HG02973 (cell line): Measurements from ENCODE around the gene CKLF.
"Not testable (repeated sequence)": the region's sequence is repeated elsewhere in the genome, so short reads cannot be mapped to it uniquely, and the experiment has no call there.

Experiments
- ATAC-seq: cut with Tn5 transposase; IDR thresholded peaks from one replicate; pipeline ENCODE4 v1.9.1; 2021; ENCODE audit warnings: moderate library complexity; ENCODE audit not compliant: unreplicated experiment

The CKLF gene

GRCh38 chr16:66566051-66566901 lies 13.9 kb downstream of the CKLF start, which contains the start of gene CMTM1:
CMTM1 (plus strand) TSS chr16:66566439; CDS start chr16:66566514, 75 bp downstream.
- ATAC-seq = no peak

- not testable (repeated sequence) for ATAC-seq
Measured at GRCh38 chr16:66567270-66567669, 14.9 kb downstream of the CKLF start.

- ATAC-seq = no peak
Measured at GRCh38 chr16:66568355-66568754, 16.0 kb downstream of the CKLF start.

- ATAC-seq = no peak
Measured at GRCh38 chr16:66569131-66569530, 16.8 kb downstream of the CKLF start.

- ATAC-seq = no peak
Measured at GRCh38 chr16:66569827-66570405, 17.5 kb downstream of the CKLF start.

GRCh38 chr16:66572356-66572755 lies 20.0 kb downstream of the CKLF start:
- ATAC-seq = no peak

- ATAC-seq = no peak
Measured at GRCh38 chr16:66574081-66574480, 21.7 kb downstream of the CKLF start.

- ATAC-seq = no peak
Measured at GRCh38 chr16:66574531-66574930, 22.2 kb downstream of the CKLF start.

- ATAC-seq = no peak
Measured at GRCh38 chr16:66575060-66575459, 22.7 kb downstream of the CKLF start.

- ATAC-seq = no peak
Measured at GRCh38 chr16:66576296-66576695, 23.9 kb downstream of the CKLF start.

- no peak for ATAC-seq
Measured at GRCh38 chr16:66578651-66579531, 26.5 kb downstream of the CKLF start, which contains the start of gene CMTM2. CMTM2 (plus strand) TSS chr16:66579463; CDS start chr16:66579608, 145 bp downstream.

GRCh38 chr16:66580605-66581209 lies 28.3 kb downstream of the CKLF start:
- no peak for ATAC-seq

GRCh38 chr16:66581246-66581952 lies 29.0 kb downstream of the CKLF start:
- no peak for ATAC-seq

- ATAC-seq = no peak
Measured at GRCh38 chr16:66585481-66586239, 33.3 kb downstream of the CKLF start.

GRCh38 chr16:66587881-66588600 lies 35.7 kb downstream of the CKLF start:
- no peak for ATAC-seq

GRCh38 chr16:66588981-66589713 lies 36.8 kb downstream of the CKLF start:
- ATAC-seq = no peak

- ATAC-seq = no peak
Measured at GRCh38 chr16:66590322-66590721, 37.9 kb downstream of the CKLF start.

GRCh38 chr16:66591018-66591417 lies 38.6 kb downstream of the CKLF start:
- ATAC-seq = no peak
